Natural killer cell (primary cell): ENCODE measurements around the gene STRADB. TPM values are rescaled to one million over a fixed set of nuclear protein-coding genes. Genes with fewer than 3 reads are reported as not detected.
"Not testable (repeated sequence)": the region's sequence is repeated elsewhere in the genome, so short reads cannot be mapped to it uniquely, and the experiment has no call there.

ENCODE experiments used
- ATAC-seq, 3 donors: fragments of 150-1000 bp in 2 of 3; fragments of 200-7000 bp in 1 of 3; cut with Tn5 transposase; 1 replicate in 1 of 3; 2 replicates in 2 of 3; pipeline ENCODE4 v1.10.0; 2021; ENCODE audit warnings: mild to moderate bottlenecking in 2 of 3, moderate library complexity in 2 of 3
- DNase-seq, 2 donors: peaks; one replicate each; pipeline versions ENCODE4 v3.0.0 to v3.0.0-alpha.2; 2013 to 2021; ENCODE audit warnings: mixed read lengths in 1 of 2
- H3K27ac ChIP-seq: one replicate; pipeline ENCODE4 v1.5.1; 2013; ENCODE audit warnings: mild to moderate bottlenecking, low read length
- H3K27me3 ChIP-seq: one replicate; pipeline ENCODE4 v1.6.1; 2013; ENCODE audit warnings: low read length; ENCODE audit not compliant: control insufficient read depth, insufficient read depth
- H3K36me3 ChIP-seq: one replicate; pipeline ENCODE4 v1.6.1; 2013; ENCODE audit warnings: low read length; ENCODE audit not compliant: control insufficient read depth, insufficient read depth
- H3K4me1 ChIP-seq: one replicate; pipeline ENCODE4 v1.6.1; 2013; ENCODE audit warnings: low read length; ENCODE audit not compliant: control insufficient read depth, insufficient read depth
- H3K4me3 ChIP-seq: one replicate; pipeline ENCODE4 v1.5.1; 2013; ENCODE audit warnings: low read length
- H3K9me3 ChIP-seq: one replicate; pipeline ENCODE4 v1.6.1; 2013; ENCODE audit warnings: low read length; ENCODE audit not compliant: control insufficient read depth, insufficient read depth
- H3K27ac Mint-ChIP-seq, 2 donors: one replicate each; pipeline ENCODE4 v1.8.0; 2022; ENCODE audit warnings: mild to moderate bottlenecking in 2 of 2, mixed read lengths in 2 of 2, moderate library complexity in 1 of 2
- H3K27me3 Mint-ChIP-seq, 2 donors: one replicate each; pipeline ENCODE4 v1.8.0; 2022; ENCODE audit warnings: low read depth in 2 of 2, mixed read lengths in 2 of 2
- H3K36me3 Mint-ChIP-seq: one replicate; pipeline ENCODE4 v1.8.0; 2022; ENCODE audit warnings: mixed read lengths
- H3K4me1 Mint-ChIP-seq, 2 donors: one replicate each; pipeline ENCODE4 v1.8.0; 2022; ENCODE audit warnings: mixed read lengths in 2 of 2
- H3K4me3 Mint-ChIP-seq: one replicate; pipeline ENCODE4 v1.8.0; 2022; ENCODE audit warnings: mild to moderate bottlenecking, moderate library complexity, mixed read lengths
- H3K9me3 Mint-ChIP-seq, 2 donors: one replicate each; pipeline ENCODE4 v1.8.0; 2022; ENCODE audit warnings: mixed read lengths in 2 of 2
- CTCF ChIP-seq: fragments of 200-600 bp; IDR thresholded peaks from one replicate; pipeline ENCODE4 v1.8.0; 2022; ENCODE audit warnings: antibody characterized with exemption
- WGBS: methylation state at CpG from one replicate; pipeline ENCODE4 v1.1.7; 2013; ENCODE audit warnings: missing lambda C conversion rate; ENCODE audit not compliant: insufficient coverage; 5-methylcytosine and 5-hydroxymethylcytosine counted together
- intact Hi-C: fragments of 100-400 bp; cut with micrococcal nuclease; formaldehyde crosslinking; loops from one replicate; pipeline ENCODE4 v1.14.2; 2022
- total RNA-seq, 4 donors: library from RNA; stranded (reverse); fragments of 120-200 nt in 1 of 4; gene quantifications; one replicate each; pipeline versions ENCODE4 v1.2.3 to v1.2.4, GENCODE V29; 2013 to 2022

STRADB gene
- total RNA-seq, 3 donors from 2014 or later (not counting 1 experiment from before 2014, with no cell fraction given) = 11.8 to 15.3 (median 14.7) TPM

- H3K36me3 Mint-ChIP-seq = no peaks in the 10 kb centered on the region
- Histone ChIP-seq H3K4me1 (peaks cover 11% of the 10 kb centered on the region), H3K27ac (no peak overlapping the region), H3K27me3 (no peaks in the 10 kb centered on the region), H3K4me3 (no peak overlapping the region), H3K9me3 (no peaks in the 10 kb centered on the region), H3K36me3 (no peaks in the 10 kb centered on the region)
- H3K4me1 Mint-ChIP-seq = peaks cover 33 to 39% of the 10 kb centered on the region in 2 donors
- H3K4me3 Mint-ChIP-seq = no peak overlapping the region
- no peak for DNase-seq
- no peaks in the 10 kb centered on the region for H3K27me3 Mint-ChIP-seq
- no peak for TF ChIP-seq CTCF
- WGBS = 100% methylated on average over 1 of the region's 2 CpGs
- H3K27ac Mint-ChIP-seq = no peak overlapping the region
- intact Hi-C loops = no loop called here
- no peak for ATAC-seq
- H3K9me3 Mint-ChIP-seq = no peaks in the 10 kb centered on the region
Measured at GRCh38 chr2:201436141-201436540, 15.4 kb upstream of the STRADB start.

GRCh38 chr2:201439336-201439922, 12.1 kb upstream of the STRADB start:
- H3K9me3 Mint-ChIP-seq, H3K4me3 Mint-ChIP-seq, intact Hi-C loops, H3K27ac ChIP-seq, H3K4me1 ChIP-seq, H3K27me3 Mint-ChIP-seq, H3K9me3 ChIP-seq, H3K36me3 Mint-ChIP-seq, DNase-seq, H3K36me3 ChIP-seq, ATAC-seq, H3K4me3 ChIP-seq, H3K27ac Mint-ChIP-seq, H3K27me3 ChIP-seq: not testable (repeated sequence)
- peaks cover 11 to 12% of the 10 kb centered on the region in 2 donors for H3K4me1 Mint-ChIP-seq
- WGBS = no CpG with 5 or more reads among the region's 3 CpGs

GRCh38 chr2:201440182-201440581, 11.4 kb upstream of the STRADB start:
- H3K9me3 ChIP-seq = no peaks in the 10 kb centered on the region
- no peak overlapping the region for H3K27ac ChIP-seq
- ATAC-seq (no peak), DNase-seq (no peak)
- intact Hi-C loops = no loop called here
- no peak overlapping the region for H3K4me3 ChIP-seq
- H3K4me1 ChIP-seq = no peaks in the 10 kb centered on the region
- H3K27me3 Mint-ChIP-seq = no peaks in the 10 kb centered on the region
- TF ChIP-seq CTCF = no peak
- H3K4me3 Mint-ChIP-seq = no peak overlapping the region
- WGBS = 71% methylated on average over 1 of the region's 1 CpG
- H3K36me3 Mint-ChIP-seq = no peaks in the 10 kb centered on the region
- H3K4me1 Mint-ChIP-seq = peaks cover 9 to 12% of the 10 kb centered on the region in 2 donors
- no peak overlapping the region for H3K27ac Mint-ChIP-seq
- H3K36me3 ChIP-seq = peaks cover 2% of the 10 kb centered on the region
- no peaks in the 10 kb centered on the region for H3K27me3 ChIP-seq
- H3K9me3 Mint-ChIP-seq = no peaks in the 10 kb centered on the region

- no peaks in the 10 kb centered on the region for H3K4me1 ChIP-seq
- H3K36me3 Mint-ChIP-seq = no peaks in the 10 kb centered on the region
- WGBS = 56% methylated on average over 7 of the region's 7 CpGs
- DNase-seq (no peak), ATAC-seq (no peak)
- TF ChIP-seq CTCF = no peak
- H3K27me3 Mint-ChIP-seq = no peaks in the 10 kb centered on the region
- intact Hi-C loops = no loop called here
- no peak overlapping the region for H3K4me3 ChIP-seq
- no peaks in the 10 kb centered on the region for H3K9me3 Mint-ChIP-seq
- H3K4me1 Mint-ChIP-seq = peaks cover 14 to 17% of the 10 kb centered on the region in 2 donors
- H3K36me3 ChIP-seq = peaks cover 2% of the 10 kb centered on the region
- H3K9me3 ChIP-seq = no peaks in the 10 kb centered on the region
- no peak overlapping the region for H3K27ac ChIP-seq
- no peak overlapping the region for H3K27ac Mint-ChIP-seq
- H3K4me3 Mint-ChIP-seq = no peak overlapping the region
- H3K27me3 ChIP-seq = no peaks in the 10 kb centered on the region
Measured at GRCh38 chr2:201441409-201441808, 10.1 kb upstream of the STRADB start.
